B cell (primary cell): ENCODE measurements around the gene SPRY1.

ENCODE experiments used
- EZH2 ChIP-seq: IDR thresholded peaks from 2 replicates; pipeline ENCODE4 v1.6.1; 2012; ENCODE audit warnings: borderline replicate concordance, low read depth, mild to moderate bottlenecking, moderate library complexity, low read length; ENCODE audit not compliant: insufficient read depth, poor library complexity, severe bottlenecking
- TF ChIP-seq, protein P1 (sequence below): fragments of 200-600 bp; IDR thresholded peaks from one replicate; pipeline ENCODE4 v1.8.0; 2022; ENCODE audit warnings: antibody characterized with exemption, mild to moderate bottlenecking

DNA sequence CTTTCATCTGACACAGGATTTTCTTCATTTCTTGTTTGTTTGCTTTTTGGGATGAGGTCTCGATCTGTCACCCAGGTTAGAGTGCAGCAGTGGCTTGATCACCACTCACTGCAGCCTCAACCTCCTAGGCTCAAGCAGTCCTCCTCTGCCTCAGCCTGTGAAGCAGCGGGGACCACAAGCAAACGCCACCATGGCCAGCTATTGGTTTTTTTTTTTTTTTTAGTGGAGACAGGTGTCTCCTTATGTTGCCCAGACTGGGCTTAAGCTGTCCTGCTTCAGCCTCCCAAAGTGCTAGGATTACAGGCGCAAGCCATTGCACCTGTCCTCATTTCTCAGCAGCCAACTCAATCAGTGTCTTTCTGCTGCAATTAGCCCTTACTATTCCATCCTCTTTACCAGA, 10.3 kb downstream of the SPRY1 start:
- TF ChIP-seq, protein P1, sequence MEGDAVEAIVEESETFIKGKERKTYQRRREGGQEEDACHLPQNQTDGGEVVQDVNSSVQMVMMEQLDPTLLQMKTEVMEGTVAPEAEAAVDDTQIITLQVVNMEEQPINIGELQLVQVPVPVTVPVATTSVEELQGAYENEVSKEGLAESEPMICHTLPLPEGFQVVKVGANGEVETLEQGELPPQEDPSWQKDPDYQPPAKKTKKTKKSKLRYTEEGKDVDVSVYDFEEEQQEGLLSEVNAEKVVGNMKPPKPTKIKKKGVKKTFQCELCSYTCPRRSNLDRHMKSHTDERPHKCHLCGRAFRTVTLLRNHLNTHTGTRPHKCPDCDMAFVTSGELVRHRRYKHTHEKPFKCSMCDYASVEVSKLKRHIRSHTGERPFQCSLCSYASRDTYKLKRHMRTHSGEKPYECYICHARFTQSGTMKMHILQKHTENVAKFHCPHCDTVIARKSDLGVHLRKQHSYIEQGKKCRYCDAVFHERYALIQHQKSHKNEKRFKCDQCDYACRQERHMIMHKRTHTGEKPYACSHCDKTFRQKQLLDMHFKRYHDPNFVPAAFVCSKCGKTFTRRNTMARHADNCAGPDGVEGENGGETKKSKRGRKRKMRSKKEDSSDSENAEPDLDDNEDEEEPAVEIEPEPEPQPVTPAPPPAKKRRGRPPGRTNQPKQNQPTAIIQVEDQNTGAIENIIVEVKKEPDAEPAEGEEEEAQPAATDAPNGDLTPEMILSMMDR: no peak
- TF ChIP-seq EZH2: no peak
